Measurements from ENCODE around the gene CIAO3.
"Not testable (repeated sequence)": the region's sequence is repeated elsewhere in the genome, so short reads cannot be mapped to it uniquely, and the experiment has no call there.

Gene CIAO3

DNA sequence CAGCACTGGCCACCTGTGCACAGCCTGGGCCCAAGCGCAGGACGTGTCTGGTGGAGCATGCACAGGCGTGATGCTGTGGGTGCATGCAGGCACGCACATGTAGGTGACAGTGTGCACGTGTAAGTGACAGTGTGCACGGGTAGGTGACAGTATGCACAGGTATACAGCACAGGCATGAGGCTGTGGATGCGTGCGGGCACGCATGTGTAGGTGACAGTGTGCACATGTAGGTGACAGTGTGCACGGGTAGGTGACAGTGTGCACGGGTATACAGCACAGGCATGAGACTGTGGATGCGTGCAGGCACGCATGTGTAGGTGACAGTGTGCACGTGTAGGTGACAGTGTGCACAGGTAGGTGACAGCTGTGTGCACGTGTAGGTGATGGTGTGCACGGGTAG is 39.5 kb upstream of the CIAO3 start:
- H3K27me3 Mint-ChIP-seq (ENCODE audit: low read depth), result no peaks in the 10 kb centered on the region
- peaks cover 1% of the 10 kb centered on the region for H3K4me1 Mint-ChIP-seq (ENCODE audit: low read depth)
- no peaks in the 10 kb centered on the region for H3K36me3 Mint-ChIP-seq (ENCODE audit: low read depth)
- H3K27ac Mint-ChIP-seq, result no peak overlapping the region
- no peaks in the 10 kb centered on the region for H3K9me3 Mint-ChIP-seq
- no peak overlapping the region for H3K4me3 Mint-ChIP-seq

DNA sequence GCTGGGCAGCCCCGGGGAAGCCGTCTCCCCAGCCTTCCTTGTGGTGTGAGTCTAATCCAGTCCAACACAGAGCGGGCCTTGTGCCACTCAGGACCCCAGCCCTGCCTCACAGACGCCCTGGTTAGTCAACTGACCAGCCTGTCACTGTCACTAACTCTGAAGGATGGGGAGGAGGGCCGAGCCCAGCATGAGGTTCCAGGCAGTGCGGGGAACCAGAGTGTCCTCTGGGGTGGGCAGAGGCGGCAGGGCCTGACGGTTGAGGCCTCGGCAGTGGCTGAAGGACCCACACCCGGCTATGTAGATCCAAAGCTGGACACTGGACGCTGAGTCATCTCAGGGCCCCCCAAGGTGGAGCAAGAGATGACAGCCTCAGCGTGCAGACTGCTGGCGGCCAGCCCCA is 38.8 kb upstream of the CIAO3 start:
- Mint-ChIP-seq H3K27me3 (ENCODE audit: low read depth) (no peaks in the 10 kb centered on the region), H3K4me3 (no peak overlapping the region), H3K36me3 (ENCODE audit: low read depth) (no peaks in the 10 kb centered on the region), H3K9me3 (no peaks in the 10 kb centered on the region), H3K27ac (no peak overlapping the region), H3K4me1 (ENCODE audit: low read depth) (peaks cover 1% of the 10 kb centered on the region)

DNA sequence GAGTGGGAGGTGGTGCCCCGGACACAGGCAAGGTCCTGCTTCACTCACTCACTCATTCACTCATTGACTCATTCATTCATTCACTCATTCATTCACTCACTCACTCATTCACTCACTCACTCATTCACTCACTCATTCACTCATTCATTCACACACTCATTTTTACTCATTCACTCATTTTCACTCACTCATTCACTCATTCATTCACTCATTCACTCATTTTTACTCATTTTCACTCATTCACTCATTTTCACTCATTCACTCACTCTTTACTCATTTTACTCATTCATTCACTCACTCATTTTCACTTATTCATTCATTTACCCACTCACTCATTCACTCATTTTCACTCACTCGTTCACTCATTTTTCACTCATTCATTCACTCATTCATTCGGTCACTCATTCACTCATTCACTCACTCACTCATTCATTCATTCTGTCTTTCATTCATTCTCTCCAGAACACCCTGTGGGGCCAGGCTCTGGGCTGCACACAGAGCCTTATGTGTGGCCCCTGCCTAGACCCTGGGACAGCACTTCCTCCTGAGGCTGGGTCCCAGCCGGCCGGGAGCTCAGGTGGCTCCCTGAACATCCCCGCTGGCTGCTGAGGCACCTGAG is 38.2 kb upstream of the CIAO3 start:
- H3K4me1 Mint-ChIP-seq (ENCODE audit: low read depth), result peaks cover 1% of the 10 kb centered on the region
- H3K27ac Mint-ChIP-seq, result no peak overlapping the region
- H3K36me3 Mint-ChIP-seq (ENCODE audit: low read depth), result no peaks in the 10 kb centered on the region
- no peaks in the 10 kb centered on the region for H3K27me3 Mint-ChIP-seq (ENCODE audit: low read depth)
- H3K4me3 Mint-ChIP-seq, result no peak overlapping the region
- no peaks in the 10 kb centered on the region for H3K9me3 Mint-ChIP-seq

DNA sequence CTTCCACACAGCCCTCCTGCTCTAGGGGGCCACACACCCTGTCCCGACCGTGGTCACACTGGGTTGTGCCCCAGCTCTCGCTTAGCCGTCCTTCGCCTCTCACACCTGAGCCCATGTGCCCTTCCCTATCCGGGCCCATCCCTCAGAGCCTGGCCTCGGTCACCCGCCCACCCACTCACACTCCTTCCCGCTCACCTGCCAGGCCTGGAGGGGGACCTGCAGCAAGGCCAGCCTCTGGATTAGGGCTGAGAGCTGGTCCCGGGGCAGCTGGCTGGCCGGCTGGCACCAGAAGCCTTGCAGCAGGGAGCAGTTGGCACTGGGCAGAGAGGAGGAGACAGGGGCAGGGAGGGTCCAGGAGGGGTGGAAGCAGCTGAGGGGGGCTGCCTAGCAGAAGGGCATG is 37.6 kb upstream of the CIAO3 start:
- Mint-ChIP-seq H3K27me3 (ENCODE audit: low read depth) (no peaks in the 10 kb centered on the region), H3K4me3 (no peak overlapping the region), H3K27ac (no peak overlapping the region), H3K36me3 (ENCODE audit: low read depth) (no peaks in the 10 kb centered on the region), H3K4me1 (ENCODE audit: low read depth) (peaks cover 1% of the 10 kb centered on the region), H3K9me3 (no peaks in the 10 kb centered on the region)

DNA sequence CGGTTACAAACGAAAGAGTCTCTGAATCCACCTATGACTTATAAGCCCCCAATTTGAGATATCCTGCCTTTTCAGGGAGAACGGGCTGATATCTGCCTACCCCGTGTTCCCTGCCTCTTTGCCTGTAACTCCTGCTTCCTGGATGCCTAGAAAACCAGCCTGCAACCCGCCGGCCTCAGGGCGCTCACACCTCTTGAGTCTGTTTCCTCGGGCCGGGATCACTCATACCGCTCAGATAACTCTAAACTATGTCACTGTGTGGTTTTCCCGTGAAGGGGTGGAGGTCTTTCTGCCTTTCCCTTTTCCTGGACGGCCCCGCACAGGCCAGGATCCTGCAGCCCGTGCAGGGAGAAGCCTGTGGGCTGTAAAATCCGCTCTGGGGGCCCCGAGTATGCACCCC is 37.0 kb upstream of the CIAO3 start:
- Mint-ChIP-seq H3K4me3 (no peak overlapping the region), H3K4me1 (ENCODE audit: low read depth) (peaks cover 1% of the 10 kb centered on the region), H3K9me3 (no peaks in the 10 kb centered on the region), H3K27ac (no peak overlapping the region), H3K27me3 (ENCODE audit: low read depth) (no peaks in the 10 kb centered on the region), H3K36me3 (ENCODE audit: low read depth) (no peaks in the 10 kb centered on the region)

DNA sequence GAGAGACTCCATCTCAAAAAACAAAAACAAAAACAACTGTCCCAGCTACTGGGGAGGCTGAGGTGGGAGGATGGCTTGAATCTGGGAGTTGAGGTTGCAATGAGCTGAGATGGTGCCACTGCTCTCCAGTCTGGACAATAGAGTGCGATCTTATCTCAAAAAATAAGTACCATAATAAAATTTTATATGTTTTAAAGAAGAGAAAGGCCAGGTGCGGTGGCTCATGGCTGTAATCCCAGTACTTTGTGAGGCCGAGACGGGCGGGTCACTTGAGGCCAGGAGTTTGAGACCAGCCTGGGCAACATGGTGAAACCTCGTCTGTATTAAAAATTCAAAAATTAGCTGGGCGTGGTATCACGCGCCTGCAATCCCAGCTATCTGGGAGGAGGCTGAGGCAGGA is 36.0 kb upstream of the CIAO3 start:
- no peaks in the 10 kb centered on the region for H3K36me3 Mint-ChIP-seq (ENCODE audit: low read depth)
- no peaks in the 10 kb centered on the region for H3K27me3 Mint-ChIP-seq (ENCODE audit: low read depth)

DNA sequence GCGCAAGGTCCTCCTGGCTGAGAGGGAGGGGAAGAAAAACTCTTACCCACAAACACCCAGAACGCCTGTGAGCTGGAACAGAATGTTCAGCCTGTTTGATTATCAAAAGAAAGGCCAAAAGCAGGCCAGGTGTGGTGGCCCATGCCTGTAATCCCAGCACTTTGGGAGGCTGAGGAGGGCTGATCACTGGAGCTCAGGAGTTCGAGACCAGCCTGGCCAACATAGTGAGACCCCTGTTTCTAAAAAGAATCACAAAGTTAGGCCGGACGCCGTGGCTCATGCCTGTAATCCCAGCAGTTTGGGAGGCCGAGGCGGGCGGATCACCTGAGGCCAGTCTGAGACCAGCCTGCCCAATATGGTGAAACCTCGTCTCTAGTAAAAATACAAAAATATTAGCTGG is 35.5 kb upstream of the CIAO3 start:
- H3K4me3 Mint-ChIP-seq; H3K36me3 Mint-ChIP-seq (ENCODE audit: low read depth); H3K27me3 Mint-ChIP-seq (ENCODE audit: low read depth); H3K4me1 Mint-ChIP-seq (ENCODE audit: low read depth); H3K9me3 Mint-ChIP-seq; H3K27ac Mint-ChIP-seq: not testable (repeated sequence)

More for the DNA sequence above, 36.0 kb upstream of the CIAO3 start:
- Mint-ChIP-seq H3K9me3 (no peaks in the 10 kb centered on the region), H3K4me1 (ENCODE audit: low read depth) (peaks cover 1% of the 10 kb centered on the region), H3K27ac (no peak overlapping the region), H3K4me3 (no peak overlapping the region)

DNA sequence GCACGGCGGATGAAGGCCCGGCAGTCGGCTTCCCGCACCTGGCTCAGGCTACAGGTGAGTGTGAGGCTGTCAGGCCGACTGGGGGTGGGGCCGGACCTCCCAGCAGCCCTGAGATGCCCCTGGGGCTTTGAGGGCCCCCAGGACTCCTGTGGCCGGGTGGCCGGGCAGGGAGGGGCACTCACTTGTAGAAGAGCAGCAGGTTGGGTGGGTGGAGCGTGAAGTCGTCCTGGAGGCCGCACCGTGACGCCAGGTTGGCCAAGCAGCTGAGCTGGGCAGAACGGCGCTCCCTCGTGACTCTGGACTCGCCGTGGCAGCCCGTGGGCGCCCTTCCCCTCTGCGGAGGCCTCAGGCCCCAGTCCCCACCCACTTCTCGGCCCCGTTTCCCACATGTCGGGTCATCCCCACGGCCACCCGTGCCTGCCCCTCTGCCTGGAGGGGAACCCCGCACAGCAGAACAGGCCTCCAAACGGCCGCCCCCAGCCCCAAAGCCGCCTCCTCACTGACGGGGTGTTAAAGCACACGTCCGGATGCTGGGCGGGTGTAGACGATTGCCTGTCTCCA is 34.5 kb upstream of the CIAO3 start:
- no peaks in the 10 kb centered on the region for H3K27me3 Mint-ChIP-seq (ENCODE audit: low read depth)
- no peaks in the 10 kb centered on the region for H3K9me3 Mint-ChIP-seq
- peaks cover 1% of the 10 kb centered on the region for H3K4me1 Mint-ChIP-seq (ENCODE audit: low read depth)
- H3K27ac Mint-ChIP-seq, result no peak overlapping the region
- no peaks in the 10 kb centered on the region for H3K36me3 Mint-ChIP-seq (ENCODE audit: low read depth)
- no peak overlapping the region for H3K4me3 Mint-ChIP-seq

DNA sequence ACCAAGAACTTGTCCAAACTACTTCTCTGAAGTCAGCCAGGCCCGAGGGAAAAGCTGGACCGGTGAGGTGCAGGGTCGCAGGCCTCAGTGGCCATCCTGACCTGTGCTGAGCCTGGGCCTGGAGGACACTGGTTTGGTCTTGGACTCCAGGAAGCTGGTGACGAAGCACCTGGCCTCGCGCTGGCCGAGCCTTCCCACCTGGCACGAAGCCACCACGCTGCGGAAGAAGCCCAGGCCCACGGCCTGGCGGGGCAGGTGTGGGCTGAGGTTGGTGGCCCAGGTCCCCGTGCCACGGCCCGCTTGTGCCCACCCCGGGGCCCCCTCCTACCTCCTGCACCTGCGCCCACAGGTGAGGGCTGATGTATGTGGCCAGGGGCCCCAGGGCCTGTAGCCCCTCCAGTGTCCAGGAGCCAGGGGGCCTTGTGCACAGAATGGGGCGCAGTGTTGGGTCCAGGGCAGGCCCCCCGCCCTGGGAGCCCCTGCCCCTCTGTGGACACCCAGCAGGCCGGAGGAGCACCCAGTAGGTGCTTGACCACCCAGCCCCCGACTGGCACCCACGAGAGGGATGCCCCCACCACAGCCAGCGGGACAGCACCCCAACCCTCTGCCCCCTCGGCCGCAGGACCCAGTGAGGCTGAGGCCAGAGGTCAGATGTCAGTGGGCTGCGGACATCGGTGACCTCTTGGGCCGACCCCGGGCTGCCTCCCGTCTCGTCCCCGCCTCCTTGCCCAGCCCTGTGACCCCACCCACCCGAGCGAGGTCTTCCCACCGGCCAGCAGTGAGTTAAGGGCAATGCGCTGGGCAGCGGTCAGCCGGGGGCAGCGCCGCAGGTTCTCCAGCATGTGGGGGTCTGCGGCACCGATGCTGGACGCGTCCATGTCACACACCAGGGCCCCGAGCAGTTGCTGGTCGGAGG is 33.5 kb upstream of the CIAO3 start:
- no peak overlapping the region for H3K27ac Mint-ChIP-seq
- no peaks in the 10 kb centered on the region for H3K9me3 Mint-ChIP-seq
- no peak overlapping the region for H3K4me3 Mint-ChIP-seq
- H3K36me3 Mint-ChIP-seq (ENCODE audit: low read depth), result no peaks in the 10 kb centered on the region
- no peaks in the 10 kb centered on the region for H3K27me3 Mint-ChIP-seq (ENCODE audit: low read depth)
- H3K4me1 Mint-ChIP-seq (ENCODE audit: low read depth), result peaks cover 1% of the 10 kb centered on the region

DNA sequence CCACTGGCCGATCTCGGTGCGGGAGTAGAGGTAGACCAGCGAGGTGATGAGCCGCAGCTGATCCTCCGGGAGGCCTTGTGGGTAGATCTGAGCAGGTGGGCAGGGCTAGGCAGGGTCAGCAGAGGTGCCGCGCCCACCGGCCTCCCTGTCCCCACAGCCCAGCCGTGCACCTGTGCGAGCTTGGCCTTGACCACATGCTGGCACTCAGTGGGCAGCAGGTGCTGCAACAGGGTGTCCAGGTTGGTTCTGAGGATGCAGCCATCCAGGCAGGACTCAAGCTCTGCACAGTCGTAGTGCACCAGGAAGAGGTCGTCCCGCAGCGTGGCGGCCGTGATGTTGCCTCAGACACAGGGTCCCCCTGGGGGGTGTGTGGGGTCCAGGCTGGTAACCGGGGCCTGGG is 32.2 kb upstream of the CIAO3 start:
- no peak overlapping the region for H3K4me3 Mint-ChIP-seq
- no peaks in the 10 kb centered on the region for H3K9me3 Mint-ChIP-seq
- peaks cover 1% of the 10 kb centered on the region for H3K4me1 Mint-ChIP-seq (ENCODE audit: low read depth)
- H3K36me3 Mint-ChIP-seq (ENCODE audit: low read depth), result no peaks in the 10 kb centered on the region
- no peak overlapping the region for H3K27ac Mint-ChIP-seq
- no peaks in the 10 kb centered on the region for H3K27me3 Mint-ChIP-seq (ENCODE audit: low read depth)

DNA sequence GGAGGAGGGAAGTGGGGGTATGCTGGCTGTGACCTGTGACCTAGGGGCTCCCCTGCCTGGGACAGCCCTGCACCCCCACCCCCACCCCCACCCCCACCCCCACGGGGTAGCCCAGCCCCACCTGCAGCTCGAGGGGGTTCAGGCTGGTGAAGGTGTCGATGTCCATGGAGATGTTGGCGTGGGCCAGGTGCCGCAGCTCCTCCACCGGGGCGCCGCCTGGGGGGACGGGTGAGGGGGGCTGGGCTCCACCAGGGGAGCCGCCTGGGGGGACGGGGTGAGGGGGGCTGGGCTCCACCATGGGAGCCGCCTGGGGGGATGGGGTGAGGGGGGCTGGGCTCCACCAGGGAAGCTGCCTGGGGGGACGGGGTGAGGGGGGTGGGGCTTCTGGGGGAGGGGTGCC is 29.6 kb upstream of the CIAO3 start:
- Mint-ChIP-seq H3K4me1 (ENCODE audit: low read depth) (no peaks in the 10 kb centered on the region), H3K9me3 (no peaks in the 10 kb centered on the region), H3K27me3 (ENCODE audit: low read depth) (no peaks in the 10 kb centered on the region), H3K27ac (no peak overlapping the region), H3K36me3 (ENCODE audit: low read depth) (no peaks in the 10 kb centered on the region), H3K4me3 (no peak overlapping the region)

DNA sequence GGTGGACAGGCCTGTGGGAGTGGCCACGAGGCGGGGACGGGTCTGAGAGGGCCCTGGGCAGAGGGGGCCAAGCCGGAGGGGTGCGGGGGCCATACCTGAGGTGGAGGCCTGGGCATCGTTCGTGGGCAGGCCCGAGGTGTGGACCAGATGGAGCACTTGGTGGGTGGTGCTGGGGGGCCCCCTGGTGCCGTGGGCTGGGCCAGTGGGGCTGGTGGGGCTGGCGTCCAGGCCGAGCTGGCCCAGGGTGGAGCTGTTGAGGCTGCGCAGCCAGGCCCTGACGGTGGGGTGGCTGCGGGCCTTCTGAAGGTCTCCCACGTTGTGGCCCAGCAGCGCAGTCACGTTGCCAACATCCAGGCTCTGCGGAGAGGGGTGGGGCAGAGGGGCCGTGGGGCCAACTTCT is 29.1 kb upstream of the CIAO3 start:
- Mint-ChIP-seq H3K9me3 (no peaks in the 10 kb centered on the region), H3K4me1 (ENCODE audit: low read depth) (no peaks in the 10 kb centered on the region), H3K36me3 (ENCODE audit: low read depth) (no peaks in the 10 kb centered on the region), H3K27me3 (ENCODE audit: low read depth) (no peaks in the 10 kb centered on the region), H3K27ac (no peak overlapping the region), H3K4me3 (no peak overlapping the region)

DNA sequence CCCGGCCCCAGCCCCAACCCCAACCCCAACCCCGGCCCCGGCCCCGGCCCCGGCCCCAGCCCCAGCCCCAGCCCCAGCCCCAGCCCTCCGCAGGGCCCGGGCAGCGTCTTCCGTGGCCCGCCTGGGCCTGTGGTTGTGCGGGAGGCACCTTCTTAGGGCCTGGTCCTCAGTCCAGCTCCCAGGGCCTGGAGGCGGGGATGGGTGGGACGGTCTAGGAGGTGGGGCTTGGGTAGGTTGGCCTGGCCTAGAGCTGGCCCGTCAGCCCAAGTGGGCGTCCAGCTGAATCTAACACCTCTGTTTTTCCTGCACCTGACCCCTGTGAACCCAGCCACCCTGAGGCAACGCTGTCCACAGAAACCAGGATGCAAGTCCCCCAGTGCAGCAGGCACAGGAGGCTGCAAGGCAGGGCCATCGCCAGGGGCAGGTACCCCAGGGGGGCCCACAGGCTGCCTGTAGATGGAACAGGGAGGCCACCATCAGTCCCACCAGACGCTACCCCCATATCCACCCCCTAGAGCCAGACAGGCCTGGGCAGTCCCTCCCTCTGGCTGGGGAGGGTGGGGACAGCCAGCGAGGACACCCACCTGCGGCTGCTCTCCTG is 28.5 kb upstream of the CIAO3 start:
- Mint-ChIP-seq H3K36me3 (ENCODE audit: low read depth) (no peaks in the 10 kb centered on the region), H3K4me1 (ENCODE audit: low read depth) (no peaks in the 10 kb centered on the region), H3K4me3 (no peak overlapping the region), H3K27me3 (ENCODE audit: low read depth) (no peaks in the 10 kb centered on the region), H3K9me3 (no peaks in the 10 kb centered on the region), H3K27ac (no peak overlapping the region)

DNA sequence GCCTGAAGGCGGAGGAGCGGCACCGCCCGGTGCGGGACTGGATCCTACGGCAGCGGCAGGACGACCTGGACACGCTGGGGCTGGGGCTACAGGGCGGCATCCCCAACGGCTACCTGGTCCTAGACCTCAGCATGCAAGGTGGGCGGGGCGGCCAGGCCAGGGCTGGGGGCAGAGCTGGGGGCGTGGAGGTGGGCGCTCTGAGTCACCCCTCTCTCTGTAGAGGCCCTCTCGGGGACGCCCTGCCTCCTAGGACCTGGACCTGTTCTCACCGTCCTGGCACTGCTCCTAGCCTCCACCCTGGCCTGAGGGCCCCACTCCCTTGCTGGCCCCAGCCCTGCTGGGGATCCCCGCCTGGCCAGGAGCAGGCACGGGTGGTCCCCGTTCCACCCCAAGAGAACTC is 27.6 kb upstream of the CIAO3 start:
- H3K27me3 Mint-ChIP-seq (ENCODE audit: low read depth), result no peaks in the 10 kb centered on the region
- no peak overlapping the region for H3K27ac Mint-ChIP-seq
- no peaks in the 10 kb centered on the region for H3K4me1 Mint-ChIP-seq (ENCODE audit: low read depth)
- H3K9me3 Mint-ChIP-seq, result no peaks in the 10 kb centered on the region
- no peaks in the 10 kb centered on the region for H3K36me3 Mint-ChIP-seq (ENCODE audit: low read depth)
- no peak overlapping the region for H3K4me3 Mint-ChIP-seq

DNA sequence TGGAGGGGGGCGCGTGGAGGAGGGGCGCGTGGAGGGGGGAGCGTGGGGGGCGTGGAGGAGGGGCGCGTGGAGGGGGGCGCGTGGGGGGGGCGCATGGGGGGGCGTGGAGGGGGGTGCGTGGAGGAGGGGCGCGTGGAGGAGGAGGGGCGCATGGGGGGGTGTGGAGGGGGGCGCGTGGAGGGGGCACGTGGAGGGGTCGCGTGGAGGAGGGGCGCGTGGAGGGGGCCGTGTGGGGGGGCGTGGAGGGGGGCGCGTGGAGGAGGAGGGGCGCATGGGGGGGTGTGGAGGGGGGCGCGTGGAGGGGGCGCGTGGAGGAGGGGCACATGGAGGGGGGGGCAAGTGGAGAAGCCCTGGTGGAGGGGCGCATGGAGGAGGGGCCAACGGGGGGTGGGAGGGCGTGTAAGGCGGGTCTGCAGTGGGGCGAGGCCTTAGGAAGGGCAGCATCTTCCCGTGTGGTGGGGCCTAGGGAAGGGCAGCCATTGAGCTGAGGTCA is 27.0 kb upstream of the CIAO3 start:
- Mint-ChIP-seq H3K36me3 (ENCODE audit: low read depth) (no peaks in the 10 kb centered on the region), H3K27ac (no peak overlapping the region), H3K27me3 (ENCODE audit: low read depth) (no peaks in the 10 kb centered on the region), H3K4me3 (no peak overlapping the region), H3K4me1 (ENCODE audit: low read depth) (no peaks in the 10 kb centered on the region), H3K9me3 (no peaks in the 10 kb centered on the region)

All from T-helper 1 cell treated with Interleukin-12 subunit alpha and Interleukin-12 subunit beta and Interleukin-4 antibody, amounts not matched to agents 30 μg/mL and 1 μg/mL, for 36 hours (primary cell).